CD8-positive, alpha-beta memory T cell (primary cell): ENCODE results near the gene DOK5. TPM values are rescaled to one million over a fixed set of nuclear protein-coding genes. Genes with fewer than 3 reads are reported as not detected.

Source experiments
- CTCF ChIA-PET: fragments of 350-600 bp; sonication (Branson Sonifier 250); formaldehyde crosslinking; loops from one replicate; lab custom pipeline; 2021; ENCODE audit warnings: antibody characterized with exemption; lab: Charles Lee
- POLR2A ChIA-PET: fragments of 350-600 bp; sonication (Branson Sonifier 250); formaldehyde crosslinking; loops from one replicate; lab custom pipeline; 2021; ENCODE audit warnings: antibody characterized with exemption; lab: Charles Lee
- DNase-seq, 5 donors: peaks; one replicate each; pipeline versions ENCODE4 v3.0.0 to v3.0.0-alpha.2; 2020 to 2022; ENCODE audit warnings: mixed read lengths in 1 of 5
- H3K27ac ChIP-seq: one replicate; pipeline ENCODE4 v1.7.0; 2013; ENCODE audit warnings: low read depth, mild to moderate bottlenecking, low read length, moderate library complexity
- H3K27me3 ChIP-seq: 2 replicates; pipeline ENCODE4 v1.7.0; 2013; ENCODE audit warnings: low read length, mild to moderate bottlenecking; ENCODE audit not compliant: insufficient read depth, poor library complexity, severe bottlenecking
- H3K36me3 ChIP-seq: 2 replicates; pipeline ENCODE4 v1.7.0; 2013; ENCODE audit warnings: mild to moderate bottlenecking, low read length, moderate library complexity; ENCODE audit not compliant: insufficient read depth
- H3K4me1 ChIP-seq: 2 replicates; pipeline ENCODE4 v1.7.0; 2013; ENCODE audit warnings: mild to moderate bottlenecking, low read length, moderate library complexity; ENCODE audit not compliant: insufficient read depth
- H3K4me3 ChIP-seq: 2 replicates; pipeline ENCODE4 v1.7.0; 2013; ENCODE audit warnings: mild to moderate bottlenecking, low read length
- H3K9me3 ChIP-seq: 2 replicates; pipeline ENCODE4 v1.7.0; 2013; ENCODE audit warnings: mild to moderate bottlenecking, low read length
- H3K27ac Mint-ChIP-seq, 8 donors: one replicate each; pipeline ENCODE4 v1.8.0; 2020 to 2021; ENCODE audit warnings: mixed read lengths in 8 of 8, mild to moderate bottlenecking in 6 of 8, inconsistent platforms in 3 of 8, moderate library complexity in 3 of 8
- H3K27me3 Mint-ChIP-seq, 2 donors: one replicate each; pipeline ENCODE4 v1.8.0; 2020 to 2021; ENCODE audit warnings: mixed read lengths in 2 of 2, mild to moderate bottlenecking in 1 of 2, moderate library complexity in 1 of 2
- H3K36me3 Mint-ChIP-seq, 3 donors: one replicate each; pipeline ENCODE4 v1.8.0; 2020 to 2021; ENCODE audit warnings: mixed read lengths in 3 of 3, inconsistent platforms in 1 of 3, mild to moderate bottlenecking in 1 of 3
- H3K4me1 Mint-ChIP-seq, 3 donors: one replicate each; pipeline ENCODE4 v1.8.0; 2020 to 2021; ENCODE audit warnings: mixed read lengths in 3 of 3, inconsistent platforms in 1 of 3, mild to moderate bottlenecking in 1 of 3
- H3K4me3 Mint-ChIP-seq, 7 donors: one replicate each; pipeline ENCODE4 v1.8.0; 2020 to 2021; ENCODE audit warnings: mixed read lengths in 7 of 7, mild to moderate bottlenecking in 6 of 7, moderate library complexity in 4 of 7, inconsistent platforms in 2 of 7
- H3K9me3 Mint-ChIP-seq, 5 donors: one replicate each; pipeline ENCODE4 v1.8.0; 2020 to 2022; ENCODE audit warnings: mixed read lengths in 5 of 5, mild to moderate bottlenecking in 3 of 5, moderate library complexity in 2 of 5, inconsistent platforms in 1 of 5
- polyA plus RNA-seq: library from polyadenylated mRNA; unstranded; fragments of 300-500 nt; fragmentation: Illumina TruSeq; gene quantifications from one replicate; pipeline ENCODE4 v1.2.3, GENCODE V29; 2021
- total RNA-seq, 2 experiments: library from RNA; stranded (reverse); gene quantifications; one replicate each; pipeline ENCODE4 v1.2.3, GENCODE V29; 2021

Gene DOK5
- total and polyA plus RNA-seq, 3 experiments from 2014 or later = 4.8 to 5.1 TPM; not detected in 1

DNA sequence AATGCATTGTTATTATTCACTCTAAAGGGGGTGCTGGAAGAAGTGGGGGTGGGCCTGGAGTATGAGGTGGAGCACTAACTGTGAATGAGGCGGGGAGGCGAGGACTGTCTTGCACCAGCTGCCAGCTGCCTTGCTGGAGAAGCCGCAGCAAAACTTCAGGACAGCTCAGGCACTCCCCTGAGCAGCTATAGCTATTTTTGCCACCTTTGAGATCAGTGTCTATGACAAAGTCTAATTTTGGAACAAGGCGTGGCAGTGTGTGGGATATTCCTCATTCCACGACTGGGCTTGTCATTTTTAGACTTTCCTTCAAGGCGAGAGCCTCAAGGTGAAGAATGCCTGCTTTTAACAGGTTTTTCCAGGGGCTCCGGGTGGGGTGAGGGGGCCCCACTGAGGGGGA is 143.8 kb downstream of the DOK5 start:
- H3K36me3 Mint-ChIP-seq = no peaks in the 10 kb centered on the region
- Histone ChIP-seq H3K9me3 (no peaks in the 10 kb centered on the region), H3K4me1 (no peaks in the 10 kb centered on the region), H3K36me3 (no peaks in the 10 kb centered on the region), H3K4me3 (no peak overlapping the region), H3K27ac (no peak overlapping the region), H3K27me3 (no peaks in the 10 kb centered on the region)
- H3K4me3 Mint-ChIP-seq = no peak overlapping the region
- H3K9me3 Mint-ChIP-seq = no peaks in the 10 kb centered on the region
- ChIA-PET POLR2A (no interaction called here), CTCF (no interaction called here)
- peaks cover 0 to 5% of the 10 kb centered on the region in 2 donors for H3K27me3 Mint-ChIP-seq
- DNase-seq = no peak
- no peaks in the 10 kb centered on the region for H3K4me1 Mint-ChIP-seq
- H3K27ac Mint-ChIP-seq = no peak overlapping the region

DNA sequence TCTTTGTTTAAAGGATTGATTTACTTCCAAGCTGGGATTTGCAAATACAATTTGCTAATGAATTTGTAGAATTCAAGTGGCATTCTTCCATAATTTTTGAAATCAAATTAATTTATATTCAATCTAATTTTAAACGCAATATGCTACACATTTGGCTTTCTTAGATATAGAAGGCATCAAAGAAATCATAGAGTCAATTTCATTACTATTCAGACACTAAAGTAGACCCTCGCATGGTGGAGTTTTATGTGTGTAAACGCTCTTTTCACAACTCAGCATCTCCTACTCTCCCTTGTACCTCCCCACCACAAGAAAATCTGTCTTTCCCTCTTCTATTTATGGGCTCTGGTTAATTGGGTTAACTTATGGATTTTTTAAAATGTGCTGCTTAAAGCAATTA is 144.3 kb downstream of the DOK5 start:
- H3K27me3 Mint-ChIP-seq = peaks cover 0 to 5% of the 10 kb centered on the region in 2 donors
- H3K36me3 ChIP-seq = no peaks in the 10 kb centered on the region
- no peaks in the 10 kb centered on the region for H3K9me3 Mint-ChIP-seq
- H3K4me3 ChIP-seq = no peak overlapping the region
- H3K36me3 Mint-ChIP-seq = no peaks in the 10 kb centered on the region
- no peak overlapping the region for H3K27ac Mint-ChIP-seq
- no peaks in the 10 kb centered on the region for H3K4me1 Mint-ChIP-seq
- CTCF ChIA-PET = no interaction called here
- no peaks in the 10 kb centered on the region for H3K9me3 ChIP-seq
- DNase-seq = no peak
- no peak overlapping the region for H3K4me3 Mint-ChIP-seq
- H3K4me1 ChIP-seq = no peaks in the 10 kb centered on the region
- POLR2A ChIA-PET = no interaction called here
- H3K27ac ChIP-seq = no peak overlapping the region
- no peaks in the 10 kb centered on the region for H3K27me3 ChIP-seq

DNA sequence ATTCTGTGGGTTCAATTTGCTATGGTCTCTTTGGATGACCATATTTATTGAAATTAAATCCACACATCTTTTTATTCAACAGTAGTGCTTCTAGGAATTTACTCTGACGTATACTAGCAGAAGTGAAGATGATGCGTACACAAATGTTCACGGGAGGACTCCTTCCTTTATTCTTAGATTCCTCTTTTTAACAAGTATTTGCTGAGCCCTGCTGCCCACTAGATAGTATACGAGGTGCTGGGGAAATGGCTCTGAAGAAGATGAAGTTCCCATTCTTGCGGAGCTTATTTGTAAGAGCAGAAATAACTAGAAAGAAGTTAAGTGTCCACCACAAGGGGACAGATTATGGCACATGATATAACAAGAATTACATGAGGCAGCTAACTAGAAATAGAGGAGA is 145.2 kb downstream of the DOK5 start:
- H3K4me1 Mint-ChIP-seq = no peaks in the 10 kb centered on the region
- H3K27me3 Mint-ChIP-seq = peaks cover 0 to 5% of the 10 kb centered on the region in 2 donors
- ChIA-PET POLR2A (no interaction called here), CTCF (no interaction called here)
- H3K9me3 Mint-ChIP-seq = no peaks in the 10 kb centered on the region
- Histone ChIP-seq H3K9me3 (no peaks in the 10 kb centered on the region), H3K36me3 (no peaks in the 10 kb centered on the region), H3K4me1 (no peaks in the 10 kb centered on the region), H3K27ac (no peak overlapping the region), H3K27me3 (no peaks in the 10 kb centered on the region), H3K4me3 (no peak overlapping the region)
- no peak overlapping the region for H3K27ac Mint-ChIP-seq
- no peak overlapping the region for H3K4me3 Mint-ChIP-seq
- no peak for DNase-seq
- no peaks in the 10 kb centered on the region for H3K36me3 Mint-ChIP-seq

DNA sequence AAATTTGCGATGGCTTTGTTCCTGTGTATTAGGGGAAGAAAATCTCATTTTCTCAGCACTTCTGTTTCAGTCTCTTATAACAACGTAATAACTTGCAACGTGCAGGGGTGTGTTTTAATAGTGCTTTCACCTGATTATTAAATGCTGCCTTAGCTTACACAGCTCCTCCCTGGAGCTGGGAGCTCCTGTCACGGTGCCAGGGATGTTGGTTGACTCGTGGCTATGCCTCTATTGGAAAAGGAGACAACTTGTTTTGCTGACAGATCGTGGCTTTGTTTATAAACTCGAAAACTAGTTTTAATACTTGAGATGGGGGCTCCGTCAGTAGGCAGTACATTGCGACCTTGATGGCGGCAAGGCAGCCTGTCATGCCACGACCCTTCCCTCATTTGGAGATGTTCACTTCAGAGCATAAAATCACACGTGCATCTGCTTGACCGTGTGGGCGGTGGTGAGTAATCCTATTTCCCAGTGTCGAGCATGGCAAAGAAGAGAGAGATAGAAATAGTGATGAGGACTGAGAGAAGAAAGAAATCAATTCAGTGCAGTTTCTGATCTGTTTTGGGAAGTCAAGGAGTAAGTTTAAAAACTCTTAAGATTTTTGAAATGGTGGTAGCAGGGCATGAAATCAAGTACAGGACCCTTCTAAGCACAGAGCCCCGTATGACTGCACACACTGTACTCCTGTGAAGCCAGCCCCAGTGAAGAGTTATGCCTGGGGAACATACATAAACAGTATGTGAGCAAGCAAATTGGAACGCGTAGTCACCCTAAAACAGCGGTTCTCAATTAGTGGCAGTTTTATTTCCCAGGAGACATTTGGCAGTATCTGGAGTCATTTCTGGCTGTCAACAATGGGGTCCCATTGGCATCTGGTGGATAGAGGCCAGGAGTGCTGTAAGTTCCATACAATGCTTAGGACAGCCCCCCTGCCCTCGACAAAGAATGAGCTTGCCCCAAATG is 147.2 kb downstream of the DOK5 start:
- no peaks in the 10 kb centered on the region for H3K9me3 ChIP-seq
- no peak overlapping the region for H3K4me3 ChIP-seq
- no peak overlapping the region for H3K4me3 Mint-ChIP-seq
- no peak overlapping the region for H3K27ac Mint-ChIP-seq
- H3K36me3 ChIP-seq = no peaks in the 10 kb centered on the region
- no peaks in the 10 kb centered on the region for H3K4me1 ChIP-seq
- DNase-seq = no peak
- peaks cover 0 to 2% (median 0%) of the 10 kb centered on the region in 5 donors for H3K9me3 Mint-ChIP-seq
- H3K36me3 Mint-ChIP-seq = no peaks in the 10 kb centered on the region
- H3K4me1 Mint-ChIP-seq = no peaks in the 10 kb centered on the region
- POLR2A ChIA-PET = no interaction called here
- H3K27me3 ChIP-seq = no peaks in the 10 kb centered on the region
- CTCF ChIA-PET = no interaction called here
- no peak overlapping the region for H3K27ac ChIP-seq
- H3K27me3 Mint-ChIP-seq = peaks cover 0 to 4% of the 10 kb centered on the region in 2 donors

DNA sequence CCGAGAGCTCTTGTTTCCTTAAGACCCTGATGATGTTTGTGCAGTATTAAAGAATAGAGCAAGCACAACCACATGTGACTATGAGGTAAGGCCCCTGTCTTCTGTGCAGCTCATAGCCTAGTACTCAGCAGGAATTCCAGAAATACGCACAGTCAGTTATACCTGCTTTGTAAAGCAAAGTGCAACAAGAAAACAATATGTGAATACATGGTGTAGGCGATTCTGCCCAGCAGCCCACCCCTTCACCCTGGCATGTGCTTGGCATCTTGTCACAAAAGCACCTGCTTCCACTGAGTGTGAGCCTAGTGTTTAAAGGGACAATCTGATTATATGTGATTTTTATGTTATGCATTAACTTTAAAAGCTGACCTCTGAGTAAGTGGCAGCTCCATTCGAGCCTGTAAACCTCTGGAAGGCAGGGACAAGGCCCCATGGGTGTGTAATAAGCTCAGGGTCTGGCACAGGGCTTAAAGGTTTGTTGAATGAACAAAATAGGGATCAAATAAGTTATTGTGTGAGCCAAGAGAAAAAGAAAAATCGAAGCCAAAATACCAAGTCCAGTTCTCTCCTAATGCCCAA is 148.7 kb downstream of the DOK5 start:
- ChIA-PET POLR2A (no interaction called here), CTCF (no interaction called here)
- Histone ChIP-seq H3K27me3 (no peaks in the 10 kb centered on the region), H3K9me3 (no peaks in the 10 kb centered on the region), H3K4me3 (no peak overlapping the region), H3K4me1 (no peaks in the 10 kb centered on the region), H3K36me3 (no peaks in the 10 kb centered on the region), H3K27ac (no peak overlapping the region)
- no peaks in the 10 kb centered on the region for H3K4me1 Mint-ChIP-seq
- no peak for DNase-seq
- no peak overlapping the region for H3K27ac Mint-ChIP-seq
- no peaks in the 10 kb centered on the region for H3K36me3 Mint-ChIP-seq
- no peak overlapping the region for H3K4me3 Mint-ChIP-seq
- peaks cover 0 to 4% of the 10 kb centered on the region in 2 donors for H3K27me3 Mint-ChIP-seq
- peaks cover 0 to 2% (median 0%) of the 10 kb centered on the region in 5 donors for H3K9me3 Mint-ChIP-seq

DNA sequence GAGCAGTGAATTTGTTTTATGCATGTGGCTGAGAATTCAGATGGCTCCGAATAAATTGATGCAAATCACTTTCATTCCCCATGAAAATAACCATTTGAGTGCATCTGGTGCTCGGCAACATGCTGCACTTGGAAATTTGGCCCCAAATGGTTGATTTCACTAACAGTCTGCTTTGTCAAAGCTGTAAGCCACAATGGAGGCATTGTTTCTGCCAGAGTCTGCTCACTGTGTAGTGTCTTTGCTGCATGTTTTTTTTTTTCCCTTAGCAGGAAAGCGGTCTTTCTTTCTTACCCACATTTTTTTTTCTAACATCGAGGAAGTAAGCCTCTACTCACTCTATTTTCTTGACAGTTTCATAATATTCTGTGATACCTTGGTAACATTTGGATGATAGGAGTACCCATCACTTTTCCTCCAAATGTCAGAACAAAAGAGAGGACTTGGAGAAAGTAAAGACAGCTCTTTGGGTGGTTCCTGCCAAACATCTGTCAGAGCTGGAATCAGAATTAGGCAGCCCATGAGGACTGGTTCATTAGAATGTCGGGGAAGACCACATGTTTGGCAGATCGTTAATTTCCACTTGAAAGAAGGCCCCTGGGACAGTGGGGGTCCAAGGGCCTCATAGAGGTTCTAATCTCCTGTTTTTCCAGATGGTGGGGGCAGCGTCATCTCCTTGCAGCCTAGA is 149.5 kb downstream of the DOK5 start:
- Mint-ChIP-seq H3K9me3 (peaks cover 0 to 2% (median 0%) of the 10 kb centered on the region in 5 donors), H3K27me3 (peaks cover 3 to 4% of the 10 kb centered on the region in 2 donors), H3K4me3 (no peak overlapping the region), H3K36me3 (no peaks in the 10 kb centered on the region), H3K4me1 (no peaks in the 10 kb centered on the region), H3K27ac (no peak overlapping the region)
- no peaks in the 10 kb centered on the region for H3K27me3 ChIP-seq
- H3K4me3 ChIP-seq = no peak overlapping the region
- H3K36me3 ChIP-seq = no peaks in the 10 kb centered on the region
- POLR2A ChIA-PET = no interaction called here
- H3K27ac ChIP-seq = no peak overlapping the region
- CTCF ChIA-PET = no interaction called here
- no peak for DNase-seq
- H3K4me1 ChIP-seq = no peaks in the 10 kb centered on the region
- no peaks in the 10 kb centered on the region for H3K9me3 ChIP-seq

DNA sequence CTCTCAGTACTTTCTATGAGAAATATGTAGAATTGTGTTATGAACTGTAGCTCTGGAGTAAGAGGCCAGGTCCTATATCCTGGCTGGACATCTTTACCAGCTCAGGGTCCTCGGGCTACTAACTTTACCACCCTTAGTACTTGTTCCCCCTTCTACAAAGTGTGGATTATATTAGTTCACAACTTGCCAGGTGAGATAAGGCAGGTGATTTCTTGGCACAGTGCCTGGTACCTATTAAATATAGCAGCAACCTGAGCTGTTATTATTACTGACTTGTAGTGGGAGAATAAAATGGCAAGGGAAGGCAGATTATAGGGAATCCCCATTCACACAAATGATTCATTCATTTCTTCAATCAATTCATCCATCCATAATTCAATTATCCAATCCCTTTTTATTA is 150.1 kb downstream of the DOK5 start:
- Mint-ChIP-seq H3K36me3 (no peaks in the 10 kb centered on the region), H3K9me3 (peaks cover 0 to 2% (median 0%) of the 10 kb centered on the region in 5 donors), H3K27me3 (peaks cover 4 to 5% of the 10 kb centered on the region in 2 donors), H3K4me3 (no peak overlapping the region), H3K27ac (no peak overlapping the region), H3K4me1 (no peaks in the 10 kb centered on the region)
- Histone ChIP-seq H3K27ac (no peak overlapping the region), H3K4me3 (no peak overlapping the region), H3K27me3 (no peaks in the 10 kb centered on the region), H3K36me3 (no peaks in the 10 kb centered on the region), H3K4me1 (no peaks in the 10 kb centered on the region), H3K9me3 (no peaks in the 10 kb centered on the region)
- ChIA-PET CTCF (no interaction called here), POLR2A (no interaction called here)
- no peak for DNase-seq

DNA sequence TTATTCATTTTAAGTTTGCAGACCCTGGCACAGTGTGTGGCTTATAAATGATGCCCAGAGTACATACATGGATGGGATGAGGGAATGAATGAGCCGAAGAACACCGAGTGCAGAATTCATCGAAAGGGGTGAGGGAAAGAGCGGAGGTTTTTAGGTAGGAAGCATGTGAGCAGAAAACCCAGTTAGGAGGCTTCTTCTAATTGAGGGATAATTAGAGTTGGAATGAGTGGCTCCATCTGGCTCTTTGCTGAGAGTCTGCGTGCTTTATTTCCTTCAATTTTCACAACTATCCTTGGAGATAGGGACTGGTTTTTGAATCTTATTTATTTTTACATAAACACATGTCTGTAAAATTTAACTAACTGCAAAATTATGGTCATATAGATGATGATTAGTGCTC is 150.7 kb downstream of the DOK5 start:
- H3K27me3 ChIP-seq = no peaks in the 10 kb centered on the region
- no peaks in the 10 kb centered on the region for H3K9me3 ChIP-seq
- H3K4me1 Mint-ChIP-seq = no peaks in the 10 kb centered on the region
- H3K27ac ChIP-seq = no peak overlapping the region
- no peak for DNase-seq
- H3K27ac Mint-ChIP-seq = no peak overlapping the region
- no peak overlapping the region for H3K4me3 Mint-ChIP-seq
- no peaks in the 10 kb centered on the region for H3K36me3 ChIP-seq
- H3K9me3 Mint-ChIP-seq = peaks cover 0 to 2% (median 0%) of the 10 kb centered on the region in 5 donors
- H3K27me3 Mint-ChIP-seq = peaks cover 4 to 5% of the 10 kb centered on the region in 2 donors
- ChIA-PET CTCF (no interaction called here), POLR2A (no interaction called here)
- no peak overlapping the region for H3K4me3 ChIP-seq
- no peaks in the 10 kb centered on the region for H3K36me3 Mint-ChIP-seq
- no peaks in the 10 kb centered on the region for H3K4me1 ChIP-seq
